ENCODE results near the gene PPP1R14C. TPM values are rescaled to one million over a fixed set of nuclear protein-coding genes. Genes with fewer than 3 reads are reported as not detected.

The PPP1R14C gene
- total and polyA plus RNA-seq, 4 donors: 6.5 to 68.4 (median 24.0) TPM

- Histone ChIP-seq H3K9me3 (ENCODE audit: control insufficient read depth in 4 of 4, insufficient read depth in 3 of 4, low read length in 3 of 4) (peaks cover 0 to 4% (median 0%) of the 10 kb centered on the region in 4 donors), H3K36me3 (ENCODE audit: control insufficient read depth in 4 of 4, insufficient read depth in 4 of 4, low read length in 4 of 4) (no peaks in the 10 kb centered on the region), H3K27ac (ENCODE audit: low read depth in 1 of 2, low read length in 1 of 2) (peak overlapping the region; percentile 61 to 82), H3K4me1 (ENCODE audit: control insufficient read depth in 5 of 5, insufficient read depth in 5 of 5, low read length in 5 of 5) (peaks cover 0 to 7% (median 3%) of the 10 kb centered on the region in 5 donors), H3K27me3 (ENCODE audit: control insufficient read depth in 3 of 3, insufficient read depth in 3 of 3, low read length in 2 of 3) (peaks cover 0 to 65% (median 61%) of the 10 kb centered on the region in 3 donors), H3K4me3 (peak overlapping the region; percentile 52), H3K9ac (ENCODE audit: insufficient read depth in 1 of 2, low read length in 2 of 2) (no peak overlapping the region)
- ATAC-seq (ENCODE audit: insufficient read depth, low FRiP score) (no peak), DNase-seq (peak in 2 of 3 donors; percentile 10 to 24)
- WGBS, 2 donors: 3 to 4% methylated on average over 43 to 53 of the region's 53 CpGs
- TF ChIP-seq CTCF (IDR thresholded peaks at IDR 0.05; ENCODE audit: control extremely low read depth, extremely low read depth): no peak
Measured at GRCh38 chr6:150143516-150144293, 861 bp downstream of the PPP1R14C start.

GRCh38 chr6:150144294-150144868 lies 1.5 kb downstream of the PPP1R14C start:
- no peak for TF ChIP-seq CTCF (IDR thresholded peaks at IDR 0.05; ENCODE audit: control extremely low read depth, extremely low read depth)
- DNase-seq (no peak), ATAC-seq (ENCODE audit: insufficient read depth, low FRiP score) (no peak)
- peak overlapping the region in 1 of 2 donors; percentile 82 for H3K27ac ChIP-seq (ENCODE audit: low read depth in 1 of 2, low read length in 1 of 2)
- H3K27me3 ChIP-seq (ENCODE audit: control insufficient read depth in 3 of 3, insufficient read depth in 3 of 3, low read length in 2 of 3): peaks cover 0 to 69% (median 60%) of the 10 kb centered on the region in 3 donors
- no peak overlapping the region for H3K9ac ChIP-seq (ENCODE audit: insufficient read depth in 1 of 2, low read length in 2 of 2)
- H3K4me3 ChIP-seq: peak overlapping the region; percentile 52
- peaks cover 0 to 7% (median 3%) of the 10 kb centered on the region in 5 donors for H3K4me1 ChIP-seq (ENCODE audit: control insufficient read depth in 5 of 5, insufficient read depth in 5 of 5, low read length in 5 of 5)
- H3K9me3 ChIP-seq (ENCODE audit: control insufficient read depth in 4 of 4, insufficient read depth in 3 of 4, low read length in 3 of 4): peaks cover 0 to 4% (median 0%) of the 10 kb centered on the region in 4 donors
- 11 to 21% methylated on average over 6 of the region's 6 CpGs for WGBS, 2 donors
- H3K36me3 ChIP-seq (ENCODE audit: control insufficient read depth in 4 of 4, insufficient read depth in 4 of 4, low read length in 4 of 4): no peaks in the 10 kb centered on the region

- no peak overlapping the region for H3K4me3 ChIP-seq
- WGBS, 2 donors: 32 to 39% methylated on average over 3 of the region's 3 CpGs
- peaks cover 0 to 74% (median 63%) of the 10 kb centered on the region in 3 donors for H3K27me3 ChIP-seq (ENCODE audit: control insufficient read depth in 3 of 3, insufficient read depth in 3 of 3, low read length in 2 of 3)
- no peak for DNase-seq
- TF ChIP-seq CTCF (IDR thresholded peaks at IDR 0.05; ENCODE audit: control extremely low read depth, extremely low read depth): no peak
- no peaks in the 10 kb centered on the region for H3K36me3 ChIP-seq (ENCODE audit: control insufficient read depth in 4 of 4, insufficient read depth in 4 of 4, low read length in 4 of 4)
- H3K4me1 ChIP-seq (ENCODE audit: control insufficient read depth in 5 of 5, insufficient read depth in 5 of 5, low read length in 5 of 5): peaks cover 0 to 7% (median 3%) of the 10 kb centered on the region in 5 donors
- ATAC-seq (ENCODE audit: insufficient read depth, low FRiP score): no peak
- H3K9me3 ChIP-seq (ENCODE audit: control insufficient read depth in 4 of 4, insufficient read depth in 3 of 4, low read length in 3 of 4): peaks cover 0 to 4% (median 0%) of the 10 kb centered on the region in 4 donors
- H3K27ac ChIP-seq (ENCODE audit: low read depth in 1 of 2, low read length in 1 of 2): peak overlapping the region in 1 of 2 donors; percentile 68
- H3K9ac ChIP-seq (ENCODE audit: insufficient read depth in 1 of 2, low read length in 2 of 2): no peak overlapping the region
Measured at GRCh38 chr6:150145427-150145826, 2.6 kb downstream of the PPP1R14C start.

Data from lung (tissue), 12 donors.